Cardiac muscle cell (in vitro differentiated cells and primary cell): ENCODE data around the gene IGBP1. TPM values are rescaled to one million over a fixed set of nuclear protein-coding genes. Genes with fewer than 3 reads are reported as not detected.

ENCODE experiments used
- DNase-seq, 2 donors: peaks; one replicate each; pipeline versions ENCODE4 v3.0.0 to v3.0.0-alpha.2; 2010 to 2017; ENCODE audit warnings: low read depth in 1 of 2, low spot score in 1 of 2
- H3K27ac ChIP-seq: fragments of 200-600 bp; sonication (generic); 2 replicates; pipeline ENCODE4 v1.5.1; 2016
- H3K27me3 ChIP-seq: fragments of 200-600 bp; sonication (generic); 2 replicates; pipeline ENCODE4 v1.6.0; 2016; ENCODE audit warnings: control low read depth
- H3K36me3 ChIP-seq: fragments of 200-600 bp; sonication (generic); 2 replicates; pipeline ENCODE4 v1.5.1; 2016; ENCODE audit warnings: control low read depth
- H3K4me1 ChIP-seq: fragments of 200-600 bp; sonication (generic); 2 replicates; pipeline ENCODE4 v1.8.1; 2017; ENCODE audit warnings: low read depth, mild to moderate bottlenecking, mixed run types
- H3K4me3 ChIP-seq: fragments of 200-600 bp; sonication (generic); 2 replicates; pipeline ENCODE4 v1.5.1; 2016; ENCODE audit warnings: mild to moderate bottlenecking
- H3K9me3 ChIP-seq: fragments of 200-600 bp; sonication (generic); 2 replicates; pipeline ENCODE4 v1.5.1; 2017; ENCODE audit warnings: low read depth, mild to moderate bottlenecking, control low read depth
- polyA plus RNA-seq: library from polyadenylated mRNA; unstranded; fragments of >200 nt; fragmentation: Nextera tagmentation; extraction: Ambion mirVana; gene quantifications from 2 replicates; pipeline ENCODE4 v1.2.1, GENCODE V29; 2016
- total RNA-seq: library from RNA; depleted of rRNA; stranded (reverse); fragments of >200 nt; gene quantifications from 2 replicates; pipeline ENCODE4 v1.2.3, GENCODE V29; 2016
- TF ChIP-seq, protein P1 (sequence below): IDR thresholded peaks from 2 replicates; pipeline ENCODE4 v1.5.1; 2012; ENCODE audit warnings: low read depth, mild to moderate bottlenecking, low read length

Gene IGBP1
- total and polyA plus RNA-seq, 2 experiments from 2014 or later, result 27.6 to 78.5 TPM

GRCh38 chrX:70128071-70128470 lies 5.2 kb upstream of the IGBP1 start:
- H3K9me3 ChIP-seq, result no peaks in the 10 kb centered on the region
- no peaks in the 10 kb centered on the region for H3K4me1 ChIP-seq
- no peak overlapping the region for H3K27ac ChIP-seq
- TF ChIP-seq, protein P1, sequence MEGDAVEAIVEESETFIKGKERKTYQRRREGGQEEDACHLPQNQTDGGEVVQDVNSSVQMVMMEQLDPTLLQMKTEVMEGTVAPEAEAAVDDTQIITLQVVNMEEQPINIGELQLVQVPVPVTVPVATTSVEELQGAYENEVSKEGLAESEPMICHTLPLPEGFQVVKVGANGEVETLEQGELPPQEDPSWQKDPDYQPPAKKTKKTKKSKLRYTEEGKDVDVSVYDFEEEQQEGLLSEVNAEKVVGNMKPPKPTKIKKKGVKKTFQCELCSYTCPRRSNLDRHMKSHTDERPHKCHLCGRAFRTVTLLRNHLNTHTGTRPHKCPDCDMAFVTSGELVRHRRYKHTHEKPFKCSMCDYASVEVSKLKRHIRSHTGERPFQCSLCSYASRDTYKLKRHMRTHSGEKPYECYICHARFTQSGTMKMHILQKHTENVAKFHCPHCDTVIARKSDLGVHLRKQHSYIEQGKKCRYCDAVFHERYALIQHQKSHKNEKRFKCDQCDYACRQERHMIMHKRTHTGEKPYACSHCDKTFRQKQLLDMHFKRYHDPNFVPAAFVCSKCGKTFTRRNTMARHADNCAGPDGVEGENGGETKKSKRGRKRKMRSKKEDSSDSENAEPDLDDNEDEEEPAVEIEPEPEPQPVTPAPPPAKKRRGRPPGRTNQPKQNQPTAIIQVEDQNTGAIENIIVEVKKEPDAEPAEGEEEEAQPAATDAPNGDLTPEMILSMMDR, result no peak
- H3K27me3 ChIP-seq, result no peaks in the 10 kb centered on the region
- DNase-seq, result no peak
- H3K4me3 ChIP-seq, result no peak overlapping the region
- no peaks in the 10 kb centered on the region for H3K36me3 ChIP-seq

DNA sequence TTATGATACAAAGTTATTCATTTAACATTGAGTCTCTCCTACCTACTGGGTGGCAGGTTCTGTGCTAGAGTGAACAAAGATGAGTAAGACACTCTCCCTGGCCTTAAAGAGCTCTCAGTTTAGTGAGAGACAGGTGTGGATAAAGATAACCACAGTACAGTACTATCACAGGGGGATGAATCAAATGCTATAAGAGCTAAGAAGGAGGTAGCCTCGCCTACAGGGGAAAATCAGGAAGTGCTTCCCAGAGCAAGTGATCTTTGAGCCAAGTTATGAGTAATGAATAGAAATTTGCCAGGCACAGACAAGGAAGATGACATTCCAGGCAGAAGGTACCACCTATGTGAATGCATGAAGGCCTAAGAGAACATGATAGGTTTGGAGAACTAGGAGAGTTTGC lies 3.4 kb upstream of the IGBP1 start:
- H3K27ac ChIP-seq, result no peak overlapping the region
- TF ChIP-seq, protein P1, result no peak

DNA sequence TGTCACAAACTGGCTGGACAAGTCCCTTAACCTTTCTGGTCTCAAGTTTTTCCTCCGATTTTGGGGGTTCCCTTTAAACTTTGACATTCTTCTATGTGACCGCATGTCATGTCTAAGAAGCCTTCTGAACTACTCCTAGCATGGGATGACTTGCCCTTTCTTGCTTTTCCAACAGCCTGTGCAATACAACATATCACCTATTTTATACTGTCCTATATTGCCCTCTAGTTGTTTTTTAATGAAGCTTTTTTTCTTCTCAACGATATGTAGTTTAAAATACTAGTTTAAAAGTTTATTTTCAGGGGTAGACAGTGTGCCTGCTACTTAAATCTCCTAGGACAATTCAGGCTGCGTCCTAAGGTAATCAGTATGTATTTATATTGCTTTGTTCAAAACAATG lies 1.0 kb upstream of the IGBP1 start:
- no peak overlapping the region for H3K4me3 ChIP-seq
- peak overlapping the region; percentile 87 for H3K27ac ChIP-seq
- no peaks in the 10 kb centered on the region for H3K27me3 ChIP-seq
- peaks cover 5% of the 10 kb centered on the region for H3K36me3 ChIP-seq
- no peaks in the 10 kb centered on the region for H3K4me1 ChIP-seq
- TF ChIP-seq, protein P1, result no peak
- no peak for DNase-seq
- H3K9me3 ChIP-seq, result no peaks in the 10 kb centered on the region

More for the DNA sequence above, 3.4 kb upstream of the IGBP1 start:
- peak in 1 of 2 donors; percentile 1 for DNase-seq
- Histone ChIP-seq H3K36me3 (no peaks in the 10 kb centered on the region), H3K4me1 (no peaks in the 10 kb centered on the region), H3K27me3 (no peaks in the 10 kb centered on the region), H3K9me3 (no peaks in the 10 kb centered on the region), H3K4me3 (no peak overlapping the region)

GRCh38 chrX:70132877-70133302 lies 357 bp upstream of the IGBP1 start:
- TF ChIP-seq, protein P1, result no peak
- H3K36me3 ChIP-seq, result peaks cover 5% of the 10 kb centered on the region
- peak overlapping the region; percentile 72 for H3K4me3 ChIP-seq
- peak overlapping the region; percentile 87 for H3K27ac ChIP-seq
- H3K9me3 ChIP-seq, result no peaks in the 10 kb centered on the region
- no peaks in the 10 kb centered on the region for H3K27me3 ChIP-seq
- H3K4me1 ChIP-seq, result no peaks in the 10 kb centered on the region
- DNase-seq, result no peak

DNA sequence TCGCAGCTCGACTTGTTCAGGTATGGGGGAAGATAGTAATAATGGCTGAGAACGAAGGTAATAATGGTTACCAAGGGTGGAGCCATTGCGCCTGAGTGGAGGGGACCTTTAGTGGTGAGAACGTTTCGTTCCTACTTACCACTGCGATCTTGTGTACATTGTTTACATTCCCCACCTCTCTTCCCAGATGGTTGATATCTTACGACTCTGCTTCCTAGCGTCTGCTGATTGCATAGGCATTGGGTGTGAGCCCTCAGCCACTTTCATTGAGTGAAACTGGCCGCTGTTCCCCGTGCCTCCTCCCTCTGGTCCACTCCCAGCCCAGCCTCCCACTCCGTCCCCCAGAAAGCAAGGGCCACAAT lies 850 bp downstream of the IGBP1 start:
- Histone ChIP-seq H3K27me3 (no peaks in the 10 kb centered on the region), H3K4me3 (peak overlapping the region; percentile 72), H3K4me1 (no peaks in the 10 kb centered on the region), H3K27ac (peak overlapping the region; percentile 87), H3K9me3 (no peaks in the 10 kb centered on the region), H3K36me3 (peaks cover 5% of the 10 kb centered on the region)
- peak; percentile 7 to 19 for DNase-seq
- TF ChIP-seq, protein P1, result no peak

DNA sequence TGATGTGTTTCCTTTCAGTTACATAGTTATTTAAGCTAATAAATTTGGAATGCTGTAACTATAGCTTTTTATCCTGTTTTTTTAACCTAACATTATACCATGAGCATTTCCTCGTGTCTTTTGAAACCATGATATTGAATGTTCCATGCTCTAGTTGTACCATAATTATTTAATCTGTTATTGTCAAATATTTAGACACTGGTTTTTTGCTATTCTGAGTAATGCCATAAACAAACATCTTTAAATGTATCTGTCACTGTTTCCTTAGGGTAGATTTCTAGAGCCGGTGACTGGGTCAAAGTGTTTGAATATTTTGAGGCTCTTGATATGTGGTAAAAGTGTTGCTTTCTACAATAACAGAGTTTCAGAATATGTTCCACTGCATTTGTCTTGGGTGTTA lies 5.4 kb downstream of the IGBP1 start:
- no peak overlapping the region for H3K4me3 ChIP-seq
- H3K36me3 ChIP-seq, result peaks cover 5% of the 10 kb centered on the region
- no peaks in the 10 kb centered on the region for H3K27me3 ChIP-seq
- H3K27ac ChIP-seq, result no peak overlapping the region
- TF ChIP-seq, protein P1, result no peak
- no peak for DNase-seq
- no peaks in the 10 kb centered on the region for H3K9me3 ChIP-seq
- H3K4me1 ChIP-seq, result no peaks in the 10 kb centered on the region
